Measurements from ENCODE around the gene RAB34. TPM values are rescaled to one million over a fixed set of nuclear protein-coding genes. Genes with fewer than 3 reads are reported as not detected.

RAB34 gene, protein sequence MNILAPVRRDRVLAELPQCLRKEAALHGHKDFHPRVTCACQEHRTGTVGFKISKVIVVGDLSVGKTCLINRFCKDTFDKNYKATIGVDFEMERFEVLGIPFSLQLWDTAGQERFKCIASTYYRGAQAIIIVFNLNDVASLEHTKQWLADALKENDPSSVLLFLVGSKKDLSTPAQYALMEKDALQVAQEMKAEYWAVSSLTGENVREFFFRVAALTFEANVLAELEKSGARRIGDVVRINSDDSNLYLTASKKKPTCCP
- total RNA-seq (2014; rRNA removed; shearing (Covaris generic)), result 0.22 TPM in 1 of 2 replicates, not detected in the other
- 0.46 and 0.99 TPM in 2 replicates for total RNA-seq (2022)
- percentile 18 among the genes with signal in this experiment for Bru-seq, nascent RNA
- percentile 23 among the genes with signal in this experiment for BruChase-seq, experiment 1, labeled RNA remaining after a 6-hour chase
- percentile 26 among the genes with signal in this experiment for BruChase-seq, experiment 2, labeled RNA remaining after a 2-hour chase
- long read RNA-seq, partial matches to known transcripts, result 0 of 1 reads
- long read RNA-seq, other reads (novel, unspliced or antisense), result 1 of 1 reads

DNA sequence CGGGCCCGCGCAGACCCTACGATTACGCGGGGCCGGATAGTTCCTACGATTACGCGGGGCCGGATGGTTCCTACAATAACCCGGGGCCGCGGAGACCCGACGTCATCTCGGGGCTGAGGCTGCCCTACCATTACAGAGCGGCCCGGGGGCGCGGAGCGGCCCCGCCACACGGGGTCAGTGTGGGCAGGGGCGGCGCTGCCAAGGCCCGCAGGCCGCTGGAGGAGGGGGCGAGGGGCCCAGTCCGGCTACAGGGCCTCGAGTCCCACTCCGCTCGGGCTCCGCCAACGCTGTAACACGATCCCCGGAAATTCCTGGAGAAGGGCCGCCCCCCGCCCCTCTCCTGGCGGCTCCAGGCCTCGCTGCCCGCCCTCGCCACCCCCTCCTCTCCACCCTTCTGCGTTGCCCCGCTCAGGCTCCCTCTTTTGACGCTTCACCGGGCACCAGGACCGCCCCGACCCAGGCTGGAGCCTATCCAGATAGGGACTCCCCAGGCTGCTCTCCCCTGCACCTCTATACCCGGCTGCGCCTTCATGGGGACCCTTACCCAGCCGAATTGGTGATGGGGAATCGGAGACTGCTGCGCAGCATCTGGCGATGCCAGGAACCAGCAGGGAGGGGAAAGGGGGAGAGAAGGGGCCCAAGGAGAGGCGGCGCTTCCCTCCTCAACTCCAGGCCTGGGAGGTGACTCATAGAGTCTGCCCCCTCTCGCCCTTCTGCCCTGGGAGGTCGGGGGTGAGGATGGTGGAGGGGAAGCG is at the start of gene RAB34:
RAB34 (minus strand) TSS at position 291 of the 755 bp plus-strand sequence. CDS start 602 bp downstream, outside the sequence.
- H4K20me1 ChIP-seq (ENCODE audit: insufficient read depth, low read length), result peaks cover 9% of the 10 kb centered on the region; the same call in 1 of the 2 replicates
- peaks cover 29% of the 10 kb centered on the region for H3K36me3 ChIP-seq (ENCODE audit: insufficient read depth, low read length)
- CTCF ChIA-PET (ENCODE audit: unreplicated experiment), result no interaction called here
- DNase-seq (ENCODE audit: low spot score), result no peak
- no peak for TF ChIP-seq EZH2phosphoT487 (IDR thresholded peaks at IDR 0.05; ENCODE audit: borderline replicate concordance, low read depth, low read length)
- TF ChIP-seq, protein P1, sequence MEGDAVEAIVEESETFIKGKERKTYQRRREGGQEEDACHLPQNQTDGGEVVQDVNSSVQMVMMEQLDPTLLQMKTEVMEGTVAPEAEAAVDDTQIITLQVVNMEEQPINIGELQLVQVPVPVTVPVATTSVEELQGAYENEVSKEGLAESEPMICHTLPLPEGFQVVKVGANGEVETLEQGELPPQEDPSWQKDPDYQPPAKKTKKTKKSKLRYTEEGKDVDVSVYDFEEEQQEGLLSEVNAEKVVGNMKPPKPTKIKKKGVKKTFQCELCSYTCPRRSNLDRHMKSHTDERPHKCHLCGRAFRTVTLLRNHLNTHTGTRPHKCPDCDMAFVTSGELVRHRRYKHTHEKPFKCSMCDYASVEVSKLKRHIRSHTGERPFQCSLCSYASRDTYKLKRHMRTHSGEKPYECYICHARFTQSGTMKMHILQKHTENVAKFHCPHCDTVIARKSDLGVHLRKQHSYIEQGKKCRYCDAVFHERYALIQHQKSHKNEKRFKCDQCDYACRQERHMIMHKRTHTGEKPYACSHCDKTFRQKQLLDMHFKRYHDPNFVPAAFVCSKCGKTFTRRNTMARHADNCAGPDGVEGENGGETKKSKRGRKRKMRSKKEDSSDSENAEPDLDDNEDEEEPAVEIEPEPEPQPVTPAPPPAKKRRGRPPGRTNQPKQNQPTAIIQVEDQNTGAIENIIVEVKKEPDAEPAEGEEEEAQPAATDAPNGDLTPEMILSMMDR (conservative IDR thresholded peaks at IDR 0.05; ENCODE audit: low read length), result no peak
- no peak within 1 kb of the TSS for H2AFZ ChIP-seq (ENCODE audit: low read length)
- H3K9me3 ChIP-seq (ENCODE audit: low read length), result no peaks in the 10 kb centered on the region
- BruUV-seq (replicated peaks), result no TSS peak
- POLR2A ChIA-PET, result no interaction called here
- H3K4me2 ChIP-seq (ENCODE audit: low read length), result peak within 1 kb of the TSS; percentile 92
- intact Hi-C loops (cut with micrococcal nuclease; ENCODE audit: unreplicated experiment), result no loop called here
- peak within 1 kb of the TSS; percentile 88 for H3K4me3 ChIP-seq (ENCODE audit: low read depth, low read length, poor library complexity, severe bottlenecking)
- no peaks in the 10 kb centered on the region for H3K9me2 ChIP-seq (ENCODE audit: insufficient read depth, low read length)
- H3K79me2 ChIP-seq (ENCODE audit: insufficient read depth, low read depth, low read length), result peaks cover 30% of the 10 kb centered on the region
- H3K4me1 ChIP-seq (ENCODE audit: insufficient read depth, low read length, poor library complexity, severe bottlenecking), result peaks cover 23% of the 10 kb centered on the region
- H3K27ac ChIP-seq (ENCODE audit: low read depth, low read length, poor library complexity, severe bottlenecking), result no peak within 1 kb of the TSS

DNA sequence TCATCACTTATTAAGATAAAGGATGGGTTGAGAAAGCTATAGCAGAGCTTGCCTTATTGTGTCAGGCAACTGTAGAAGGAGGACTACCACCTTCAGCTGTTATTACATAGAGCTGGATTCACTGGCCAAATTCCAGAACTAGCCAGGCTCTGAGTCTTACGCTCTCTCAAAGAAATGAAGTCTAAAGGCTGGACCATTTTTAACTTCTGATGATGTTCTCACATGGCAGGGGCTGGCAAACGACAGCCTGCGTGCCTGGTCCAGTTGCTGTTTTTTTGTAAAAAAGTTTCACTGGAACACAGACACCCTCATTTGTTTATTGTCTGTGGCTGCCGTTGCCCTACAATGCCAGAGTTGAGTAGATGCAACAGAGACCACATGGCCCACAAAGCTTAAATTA is 47.4 kb upstream of the RAB34 start:
- Histone ChIP-seq H3K4me3 (ENCODE audit: low read depth, low read length, poor library complexity, severe bottlenecking) (no peak overlapping the region), H4K20me1 (ENCODE audit: insufficient read depth, low read length) (no peaks in the 10 kb centered on the region), H3K79me2 (ENCODE audit: insufficient read depth, low read depth, low read length) (no peaks in the 10 kb centered on the region), H3K9me2 (ENCODE audit: insufficient read depth, low read length) (no peaks in the 10 kb centered on the region), H3K36me3 (ENCODE audit: insufficient read depth, low read length) (peaks cover 16% of the 10 kb centered on the region), H3K9me3 (ENCODE audit: low read length) (no peaks in the 10 kb centered on the region), H2AFZ (ENCODE audit: low read length) (no peak overlapping the region), H3K4me1 (ENCODE audit: insufficient read depth, low read length, poor library complexity, severe bottlenecking) (no peaks in the 10 kb centered on the region), H3K4me2 (ENCODE audit: low read length) (no peak overlapping the region), H3K27ac (ENCODE audit: low read depth, low read length, poor library complexity, severe bottlenecking) (no peak overlapping the region)
- ChIA-PET POLR2A (interaction anchor here (0.7 to 1.3 kb wide), 4 partner anchors 8 to 106 kb away, joined by 3 to 7 read pairs (median 4); no protein-coding TSS in a partner anchor), CTCF (ENCODE audit: unreplicated experiment) (no interaction called here)
- no TSS peak for BruUV-seq (replicated peaks)
- no peak for DNase-seq (ENCODE audit: low spot score)
- TF ChIP-seq, protein P1 (conservative IDR thresholded peaks at IDR 0.05; ENCODE audit: low read length), result no peak
- no peak for TF ChIP-seq EZH2phosphoT487 (IDR thresholded peaks at IDR 0.05; ENCODE audit: borderline replicate concordance, low read depth, low read length)
- intact Hi-C loops (cut with micrococcal nuclease; ENCODE audit: unreplicated experiment), result no loop called here
